Nephron (organoid): ENCODE measurements around the gene BRD1.

Source experiments
- H3K27ac Mint-ChIP-seq, 3 experiments: 2 replicates each; pipeline ENCODE4 v1.8.0; 2020; ENCODE audit warnings: mixed read lengths in 3 of 3, mild to moderate bottlenecking in 2 of 3, moderate library complexity in 1 of 3
- H3K27me3 Mint-ChIP-seq: 2 replicates; pipeline ENCODE4 v1.8.0; 2021; ENCODE audit warnings: low read depth, mild to moderate bottlenecking, moderate library complexity, mixed read lengths
- H3K36me3 Mint-ChIP-seq: 2 replicates; pipeline ENCODE4 v1.8.0; 2020; ENCODE audit warnings: low read depth, mixed read lengths
- H3K4me1 Mint-ChIP-seq: 2 replicates; pipeline ENCODE4 v1.8.0; 2020; ENCODE audit warnings: mixed read lengths
- H3K4me3 Mint-ChIP-seq, 3 experiments: 2 replicates each; pipeline ENCODE4 v1.8.0; 2020; ENCODE audit warnings: mild to moderate bottlenecking in 3 of 3, mixed read lengths in 3 of 3, moderate library complexity in 2 of 3
- H3K9me3 Mint-ChIP-seq: 2 replicates; pipeline ENCODE4 v1.8.0; 2020; ENCODE audit warnings: mixed read lengths
- CTCF ChIP-seq, 3 experiments: fragments of 200-600 bp; sonication (generic); IDR thresholded peaks; one replicate each; pipeline ENCODE4 v1.5.0; 2021; ENCODE audit warnings: antibody characterized with exemption in 3 of 3; ENCODE audit not compliant: unreplicated experiment in 3 of 3

The BRD1 gene

GRCh38 chr22:49773531-49773930, 54.1 kb downstream of the BRD1 start:
- H3K27ac Mint-ChIP-seq, result no peak overlapping the region
- H3K27me3 Mint-ChIP-seq, result no peaks in the 10 kb centered on the region
- peaks cover 41% of the 10 kb centered on the region for H3K4me1 Mint-ChIP-seq
- TF ChIP-seq CTCF (IDR thresholded peaks at IDR 0.05; ENCODE audit: unreplicated experiment in 3 of 3), result no peak
- H3K4me3 Mint-ChIP-seq, result no peak overlapping the region
- H3K36me3 Mint-ChIP-seq, result peaks cover 43% of the 10 kb centered on the region
- no peaks in the 10 kb centered on the region for H3K9me3 Mint-ChIP-seq

GRCh38 chr22:49772692-49773091, 55.0 kb downstream of the BRD1 start:
- Mint-ChIP-seq H3K9me3 (no peaks in the 10 kb centered on the region), H3K36me3 (peaks cover 35% of the 10 kb centered on the region), H3K4me3 (no peak overlapping the region), H3K27me3 (no peaks in the 10 kb centered on the region), H3K4me1 (peaks cover 40% of the 10 kb centered on the region), H3K27ac (no peak overlapping the region)
- no peak for TF ChIP-seq CTCF (IDR thresholded peaks at IDR 0.05; ENCODE audit: unreplicated experiment in 3 of 3)

GRCh38 chr22:49771266-49772065, 56.2 kb downstream of the BRD1 start:
- no peaks in the 10 kb centered on the region for H3K27me3 Mint-ChIP-seq
- TF ChIP-seq CTCF (IDR thresholded peaks at IDR 0.05; ENCODE audit: unreplicated experiment in 3 of 3), result no peak
- H3K9me3 Mint-ChIP-seq, result peaks cover 9% of the 10 kb centered on the region
- peaks cover 46% of the 10 kb centered on the region for H3K4me1 Mint-ChIP-seq
- H3K4me3 Mint-ChIP-seq, result no peak overlapping the region
- peaks cover 32% of the 10 kb centered on the region for H3K36me3 Mint-ChIP-seq
- H3K27ac Mint-ChIP-seq, result no peak overlapping the region

- no peak overlapping the region for H3K27ac Mint-ChIP-seq
- no peaks in the 10 kb centered on the region for H3K27me3 Mint-ChIP-seq
- no peak overlapping the region for H3K4me3 Mint-ChIP-seq
- peaks cover 31% of the 10 kb centered on the region for H3K36me3 Mint-ChIP-seq
- peaks cover 11% of the 10 kb centered on the region for H3K9me3 Mint-ChIP-seq
- H3K4me1 Mint-ChIP-seq, result peaks cover 49% of the 10 kb centered on the region
- TF ChIP-seq CTCF (IDR thresholded peaks at IDR 0.05; ENCODE audit: unreplicated experiment in 3 of 3), result no peak
Measured at GRCh38 chr22:49770547-49771265, 57.0 kb downstream of the BRD1 start.

- H3K27ac Mint-ChIP-seq, result no peak overlapping the region
- no peaks in the 10 kb centered on the region for H3K27me3 Mint-ChIP-seq
- peaks cover 31% of the 10 kb centered on the region for H3K36me3 Mint-ChIP-seq
Measured at GRCh38 chr22:49769691-49770546, 57.8 kb downstream of the BRD1 start.

More at GRCh38 chr22:49769691-49770546, 57.8 kb downstream of the BRD1 start:
- no peak for TF ChIP-seq CTCF (IDR thresholded peaks at IDR 0.05; ENCODE audit: unreplicated experiment in 3 of 3)
- Mint-ChIP-seq H3K4me3 (no peak overlapping the region), H3K9me3 (peaks cover 11% of the 10 kb centered on the region), H3K4me1 (peaks cover 49% of the 10 kb centered on the region)
